Measurements from ENCODE around the gene ANKRD17.

Gene ANKRD17

GRCh38 chr4:73045879-73046278 lies 212.7 kb downstream of the ANKRD17 start:
- no peak for DNase-seq

- no peak for DNase-seq
Measured at GRCh38 chr4:73037057-73037456, 221.5 kb downstream of the ANKRD17 start.

GRCh38 chr4:73036123-73036522 lies 222.5 kb downstream of the ANKRD17 start:
- DNase-seq: no peak

GRCh38 chr4:73034896-73035295 lies 223.7 kb downstream of the ANKRD17 start:
- DNase-seq: no peak

- DNase-seq: no peak
Measured at GRCh38 chr4:73028621-73029020, 230.0 kb downstream of the ANKRD17 start.
